ENCODE results near the gene GALNTL6. TPM values are rescaled to one million over a fixed set of nuclear protein-coding genes. Genes with fewer than 3 reads are reported as not detected.

GALNTL6 gene
- total RNA-seq, 2 donors from 2014 or later = 0.71 TPM; not detected in 1

GRCh38 chr4:172818901-172819300 lies 1005.7 kb downstream of the GALNTL6 start:
- no peaks in the 10 kb centered on the region for H3K36me3 ChIP-seq (ENCODE audit: control insufficient read depth, insufficient read depth, low read length)
- H3K27me3 Mint-ChIP-seq (ENCODE audit: insufficient read depth) = no peaks in the 10 kb centered on the region
- no peak overlapping the region for H3K27ac Mint-ChIP-seq
- no peaks in the 10 kb centered on the region for H3K36me3 Mint-ChIP-seq (ENCODE audit: low read depth)
- WGBS, 2 experiments (ENCODE audit: insufficient coverage in 1 of 2, insufficient read length in 1 of 2) = 96 to 100% methylated on average over 1 of the region's 1 CpG
- H3K9ac ChIP-seq (ENCODE audit: extremely low read depth, low read length, poor library complexity, severe bottlenecking) = no peak overlapping the region
- peaks cover 25% of the 10 kb centered on the region for H3K4me1 Mint-ChIP-seq
- TF ChIP-seq CTCF (conservative IDR thresholded peaks at IDR 0.05) = no peak
- no peak overlapping the region for H3K4me3 ChIP-seq (ENCODE audit: low read length)
- no peak overlapping the region for H3K4me3 Mint-ChIP-seq
- no peaks in the 10 kb centered on the region for H3K9me3 ChIP-seq (ENCODE audit: control insufficient read depth, low read length)
- H3K9me3 Mint-ChIP-seq = no peaks in the 10 kb centered on the region
- no peak for DNase-seq
- no peak overlapping the region for H3K27ac ChIP-seq (ENCODE audit: low read depth, low read length)
- H3K4me1 ChIP-seq (ENCODE audit: control insufficient read depth, insufficient read depth, low read length) = peaks cover 8% of the 10 kb centered on the region
- no peaks in the 10 kb centered on the region for H3K27me3 ChIP-seq (ENCODE audit: control insufficient read depth, insufficient read depth, low read length, poor library complexity, severe bottlenecking)

- Histone ChIP-seq H3K27ac (ENCODE audit: low read depth, low read length) (no peak overlapping the region), H3K27me3 (ENCODE audit: control insufficient read depth, insufficient read depth, low read length, poor library complexity, severe bottlenecking) (no peaks in the 10 kb centered on the region), H3K9me3 (ENCODE audit: control insufficient read depth, low read length) (no peaks in the 10 kb centered on the region), H3K9ac (ENCODE audit: extremely low read depth, low read length, poor library complexity, severe bottlenecking) (no peak overlapping the region), H3K36me3 (ENCODE audit: control insufficient read depth, insufficient read depth, low read length) (no peaks in the 10 kb centered on the region), H3K4me1 (ENCODE audit: control insufficient read depth, insufficient read depth, low read length) (peaks cover 8% of the 10 kb centered on the region), H3K4me3 (ENCODE audit: low read length) (no peak overlapping the region)
- WGBS, 2 experiments (ENCODE audit: insufficient coverage in 1 of 2, insufficient read length in 1 of 2) = 57% methylated on average over 1 of the region's 1 CpG; no CpG with 5 or more reads in 1 of the 2 experiments
- TF ChIP-seq CTCF (conservative IDR thresholded peaks at IDR 0.05) = no peak
- Mint-ChIP-seq H3K27ac (no peak overlapping the region), H3K27me3 (ENCODE audit: insufficient read depth) (no peaks in the 10 kb centered on the region), H3K36me3 (ENCODE audit: low read depth) (no peaks in the 10 kb centered on the region), H3K4me3 (no peak overlapping the region), H3K4me1 (peaks cover 25% of the 10 kb centered on the region), H3K9me3 (no peaks in the 10 kb centered on the region)
- no peak for DNase-seq
Measured at GRCh38 chr4:172819353-172819752, 1006.1 kb downstream of the GALNTL6 start.

GRCh38 chr4:172822331-172822730 lies 1009.1 kb downstream of the GALNTL6 start:
- WGBS, 2 experiments (ENCODE audit: insufficient coverage in 1 of 2, insufficient read length in 1 of 2) = 94 to 95% methylated on average over 2 to 3 of the region's 3 CpGs
- Histone ChIP-seq H3K9me3 (ENCODE audit: control insufficient read depth, low read length) (no peaks in the 10 kb centered on the region), H3K27ac (ENCODE audit: low read depth, low read length) (no peak overlapping the region), H3K4me1 (ENCODE audit: control insufficient read depth, insufficient read depth, low read length) (peaks cover 5% of the 10 kb centered on the region), H3K27me3 (ENCODE audit: control insufficient read depth, insufficient read depth, low read length, poor library complexity, severe bottlenecking) (no peaks in the 10 kb centered on the region), H3K4me3 (ENCODE audit: low read length) (no peak overlapping the region), H3K9ac (ENCODE audit: extremely low read depth, low read length, poor library complexity, severe bottlenecking) (no peak overlapping the region), H3K36me3 (ENCODE audit: control insufficient read depth, insufficient read depth, low read length) (no peaks in the 10 kb centered on the region)
- Mint-ChIP-seq H3K9me3 (no peaks in the 10 kb centered on the region), H3K4me1 (peaks cover 16% of the 10 kb centered on the region), H3K27ac (no peak overlapping the region), H3K27me3 (ENCODE audit: insufficient read depth) (no peaks in the 10 kb centered on the region), H3K36me3 (ENCODE audit: low read depth) (no peaks in the 10 kb centered on the region), H3K4me3 (no peak overlapping the region)
- no peak for TF ChIP-seq CTCF (conservative IDR thresholded peaks at IDR 0.05)
- DNase-seq = no peak

Measured in endodermal cell (in vitro differentiated cells).